ENCODE data around the gene IGSF21.

Gene IGSF21

DNA sequence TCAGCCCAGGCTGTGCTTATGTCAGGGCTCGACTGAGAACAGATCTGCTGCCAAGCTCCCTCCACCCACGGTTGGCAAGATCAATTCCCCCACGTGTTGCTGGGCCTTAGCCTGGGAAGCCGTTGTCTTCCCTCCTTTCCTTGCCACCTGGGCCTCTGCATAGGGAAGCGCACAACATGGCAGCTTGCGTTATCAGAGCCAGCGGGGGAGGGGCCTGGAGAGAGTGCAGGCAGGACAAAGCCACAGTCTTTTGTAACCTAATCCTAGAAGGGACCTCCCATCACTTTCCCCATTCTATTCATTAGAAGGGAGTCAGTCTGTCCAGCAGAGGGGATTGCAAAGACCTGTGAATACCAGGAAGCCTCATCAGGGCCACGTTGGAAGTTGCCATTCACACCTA is 17.0 kb upstream of the IGSF21 start:
- Histone ChIP-seq H3K27me3 (ENCODE audit: insufficient read depth, low read length) (peaks cover 4% of the 10 kb centered on the region; the same call in 1 of the 2 replicates), H3K9me2 (ENCODE audit: low read depth, low read length) (no peaks in the 10 kb centered on the region), H3F3A (ENCODE audit: insufficient read depth, low read length) (no peaks in the 10 kb centered on the region), H3K9me3 (ENCODE audit: low read length) (no peaks in the 10 kb centered on the region), H3K4me2 (ENCODE audit: low read length) (no peak overlapping the region), H3K9ac (ENCODE audit: low read length) (no peak overlapping the region), H3K79me2 (ENCODE audit: insufficient read depth, low read length) (no peaks in the 10 kb centered on the region), H3K27ac (ENCODE audit: low read depth, low read length, poor library complexity, severe bottlenecking) (no peak overlapping the region), H3K4me3 (ENCODE audit: low read depth, low read length, poor library complexity, severe bottlenecking) (no peak overlapping the region), H4K20me1 (ENCODE audit: insufficient read depth, low read length) (no peaks in the 10 kb centered on the region), H2AFZ (ENCODE audit: low read length) (no peak overlapping the region), H3K4me1 (ENCODE audit: insufficient read depth, low read length, severe bottlenecking) (no peaks in the 10 kb centered on the region), H3K36me3 (ENCODE audit: insufficient read depth, low read length) (no peaks in the 10 kb centered on the region)
- TF ChIP-seq, protein P1, sequence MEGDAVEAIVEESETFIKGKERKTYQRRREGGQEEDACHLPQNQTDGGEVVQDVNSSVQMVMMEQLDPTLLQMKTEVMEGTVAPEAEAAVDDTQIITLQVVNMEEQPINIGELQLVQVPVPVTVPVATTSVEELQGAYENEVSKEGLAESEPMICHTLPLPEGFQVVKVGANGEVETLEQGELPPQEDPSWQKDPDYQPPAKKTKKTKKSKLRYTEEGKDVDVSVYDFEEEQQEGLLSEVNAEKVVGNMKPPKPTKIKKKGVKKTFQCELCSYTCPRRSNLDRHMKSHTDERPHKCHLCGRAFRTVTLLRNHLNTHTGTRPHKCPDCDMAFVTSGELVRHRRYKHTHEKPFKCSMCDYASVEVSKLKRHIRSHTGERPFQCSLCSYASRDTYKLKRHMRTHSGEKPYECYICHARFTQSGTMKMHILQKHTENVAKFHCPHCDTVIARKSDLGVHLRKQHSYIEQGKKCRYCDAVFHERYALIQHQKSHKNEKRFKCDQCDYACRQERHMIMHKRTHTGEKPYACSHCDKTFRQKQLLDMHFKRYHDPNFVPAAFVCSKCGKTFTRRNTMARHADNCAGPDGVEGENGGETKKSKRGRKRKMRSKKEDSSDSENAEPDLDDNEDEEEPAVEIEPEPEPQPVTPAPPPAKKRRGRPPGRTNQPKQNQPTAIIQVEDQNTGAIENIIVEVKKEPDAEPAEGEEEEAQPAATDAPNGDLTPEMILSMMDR (IDR thresholded peaks at IDR 0.05; ENCODE audit: low read length) = no peak
- no peak for TF ChIP-seq EZH2 (IDR thresholded peaks at IDR 0.05; ENCODE audit: borderline replicate concordance, low read length)

DNA sequence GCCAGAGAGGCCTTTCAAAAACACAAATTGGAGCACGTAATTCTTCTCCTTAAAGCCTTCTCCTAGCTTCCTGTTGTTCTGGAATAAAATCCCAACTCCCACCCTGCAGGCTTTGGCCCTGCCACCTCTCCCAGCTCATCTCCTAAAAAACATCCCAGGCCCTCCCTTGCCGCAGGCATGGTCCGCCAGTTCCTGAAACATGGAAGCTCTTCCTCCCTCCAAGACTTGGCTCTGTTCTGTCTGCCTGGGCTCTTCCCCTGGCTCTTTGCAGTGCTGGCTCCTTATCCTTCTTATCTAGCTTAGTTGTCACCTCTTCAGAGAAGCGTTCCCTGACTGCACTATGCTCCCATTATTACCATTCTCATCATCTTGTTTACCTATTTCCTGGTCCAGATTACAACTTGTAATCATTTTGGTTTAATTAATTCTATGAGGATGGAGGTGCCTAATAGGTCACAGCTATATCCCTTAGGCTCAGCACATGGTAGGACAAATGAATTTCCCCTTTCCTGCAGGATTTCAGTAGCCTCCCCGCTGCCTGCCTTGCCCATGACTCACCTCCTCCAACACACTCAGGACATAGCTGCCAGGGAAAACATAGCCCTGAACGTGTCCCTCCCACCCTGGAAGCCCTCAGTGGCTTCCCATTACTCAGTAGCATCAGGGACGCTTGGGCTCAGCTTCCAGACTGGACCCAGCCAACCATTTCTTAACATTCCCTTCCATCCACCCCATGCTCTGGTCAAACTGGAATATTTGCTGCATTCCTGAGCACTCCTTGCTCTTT is 15.7 kb upstream of the IGSF21 start:
- H3K4me3 ChIP-seq (ENCODE audit: low read depth, low read length, poor library complexity, severe bottlenecking) = no peak overlapping the region

DNA sequence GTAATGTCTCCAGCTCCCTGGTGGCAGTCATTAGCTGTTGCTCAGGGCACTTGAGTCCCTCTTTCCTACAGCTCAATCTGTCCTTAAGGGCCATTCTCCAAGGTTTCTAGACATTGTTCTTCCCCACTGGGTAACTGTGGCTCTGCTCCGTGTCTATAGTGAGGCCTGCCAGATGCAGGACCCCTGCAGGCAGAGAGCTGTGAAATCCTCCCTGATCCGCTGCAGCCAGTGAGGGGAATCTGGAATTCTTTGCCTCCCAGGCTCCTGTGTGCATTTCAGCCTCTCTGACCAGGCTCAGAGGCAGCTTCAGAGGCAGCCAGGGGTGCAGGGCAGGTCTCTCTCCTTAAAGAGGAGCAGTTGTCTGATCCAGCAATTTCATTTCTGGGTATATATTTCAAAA is 14.4 kb upstream of the IGSF21 start:
- no peak overlapping the region for H3K4me2 ChIP-seq (ENCODE audit: low read length)
- H3K9ac ChIP-seq (ENCODE audit: low read length) = no peak overlapping the region
- no peaks in the 10 kb centered on the region for H3K79me2 ChIP-seq (ENCODE audit: insufficient read depth, low read length)
- no peak for TF ChIP-seq EZH2 (IDR thresholded peaks at IDR 0.05; ENCODE audit: borderline replicate concordance, low read length)
- TF ChIP-seq, protein P1 (IDR thresholded peaks at IDR 0.05; ENCODE audit: low read length) = no peak
- no peaks in the 10 kb centered on the region for H3F3A ChIP-seq (ENCODE audit: insufficient read depth, low read length)
- no peaks in the 10 kb centered on the region for H3K4me1 ChIP-seq (ENCODE audit: insufficient read depth, low read length, severe bottlenecking)
- H3K36me3 ChIP-seq (ENCODE audit: insufficient read depth, low read length) = no peaks in the 10 kb centered on the region
- H3K27ac ChIP-seq (ENCODE audit: low read depth, low read length, poor library complexity, severe bottlenecking) = no peak overlapping the region
- H3K9me2 ChIP-seq (ENCODE audit: low read depth, low read length) = no peaks in the 10 kb centered on the region
- no peak overlapping the region for H3K4me3 ChIP-seq (ENCODE audit: low read depth, low read length, poor library complexity, severe bottlenecking)
- H3K9me3 ChIP-seq (ENCODE audit: low read length) = no peaks in the 10 kb centered on the region
- H3K27me3 ChIP-seq (ENCODE audit: insufficient read depth, low read length) = peaks cover 4% of the 10 kb centered on the region; the same call in 1 of the 2 replicates
- no peaks in the 10 kb centered on the region for H4K20me1 ChIP-seq (ENCODE audit: insufficient read depth, low read length)
- H2AFZ ChIP-seq (ENCODE audit: low read length) = no peak overlapping the region

More for the DNA sequence above, 15.7 kb upstream of the IGSF21 start:
- H3K9me3 ChIP-seq (ENCODE audit: low read length) = no peaks in the 10 kb centered on the region
- H3K27me3 ChIP-seq (ENCODE audit: insufficient read depth, low read length) = peaks cover 4% of the 10 kb centered on the region; the same call in 1 of the 2 replicates
- no peaks in the 10 kb centered on the region for H3K4me1 ChIP-seq (ENCODE audit: insufficient read depth, low read length, severe bottlenecking)
- H3K36me3 ChIP-seq (ENCODE audit: insufficient read depth, low read length) = no peaks in the 10 kb centered on the region
- no peaks in the 10 kb centered on the region for H4K20me1 ChIP-seq (ENCODE audit: insufficient read depth, low read length)
- H3K9ac ChIP-seq (ENCODE audit: low read length) = no peak overlapping the region
- H3K4me2 ChIP-seq (ENCODE audit: low read length) = no peak overlapping the region
- no peaks in the 10 kb centered on the region for H3K79me2 ChIP-seq (ENCODE audit: insufficient read depth, low read length)
- H2AFZ ChIP-seq (ENCODE audit: low read length) = no peak overlapping the region
- H3F3A ChIP-seq (ENCODE audit: insufficient read depth, low read length) = no peaks in the 10 kb centered on the region
- H3K9me2 ChIP-seq (ENCODE audit: low read depth, low read length) = no peaks in the 10 kb centered on the region
- TF ChIP-seq EZH2 (IDR thresholded peaks at IDR 0.05; ENCODE audit: borderline replicate concordance, low read length) = no peak
- TF ChIP-seq, protein P1 (IDR thresholded peaks at IDR 0.05; ENCODE audit: low read length) = no peak
- no peak overlapping the region for H3K27ac ChIP-seq (ENCODE audit: low read depth, low read length, poor library complexity, severe bottlenecking)

Measured in OCI-LY1 (cell line).